ENCODE measurements around the gene MOV10L1. TPM values are rescaled to one million over a fixed set of nuclear protein-coding genes. Genes with fewer than 3 reads are reported as not detected.
"Not testable (repeated sequence)": the region's sequence is repeated elsewhere in the genome, so short reads cannot be mapped to it uniquely, and the experiment has no call there.

The MOV10L1 gene
- total RNA-seq, 2 experiments from 2014 or later, result 0.22 to 1.1 TPM

GRCh38 chr22:50165436-50166123 lies 75.8 kb downstream of the MOV10L1 start:
- CTCF ChIA-PET (ENCODE audit: unreplicated experiment), result no interaction called here
- no peak overlapping the region for H3K27ac ChIP-seq (ENCODE audit: low read depth, low read length, poor library complexity, severe bottlenecking)
- H3K4me2 ChIP-seq (ENCODE audit: low read length), result no peak overlapping the region
- DNase-seq (ENCODE audit: low spot score), result no peak
- no peaks in the 10 kb centered on the region for H3K36me3 ChIP-seq (ENCODE audit: insufficient read depth, low read length)
- no peaks in the 10 kb centered on the region for H4K20me1 ChIP-seq (ENCODE audit: insufficient read depth, low read length)
- no peaks in the 10 kb centered on the region for H3K9me3 ChIP-seq (ENCODE audit: low read length)
- H3K4me3 ChIP-seq (ENCODE audit: low read depth, low read length, poor library complexity, severe bottlenecking), result no peak overlapping the region
- POLR2A ChIA-PET, result no interaction called here
- BruUV-seq (replicated peaks), result no TSS peak
- no peaks in the 10 kb centered on the region for H3K4me1 ChIP-seq (ENCODE audit: insufficient read depth, low read length, poor library complexity, severe bottlenecking)
- no peaks in the 10 kb centered on the region for H3K79me2 ChIP-seq (ENCODE audit: insufficient read depth, low read depth, low read length)
- TF ChIP-seq, protein P1, sequence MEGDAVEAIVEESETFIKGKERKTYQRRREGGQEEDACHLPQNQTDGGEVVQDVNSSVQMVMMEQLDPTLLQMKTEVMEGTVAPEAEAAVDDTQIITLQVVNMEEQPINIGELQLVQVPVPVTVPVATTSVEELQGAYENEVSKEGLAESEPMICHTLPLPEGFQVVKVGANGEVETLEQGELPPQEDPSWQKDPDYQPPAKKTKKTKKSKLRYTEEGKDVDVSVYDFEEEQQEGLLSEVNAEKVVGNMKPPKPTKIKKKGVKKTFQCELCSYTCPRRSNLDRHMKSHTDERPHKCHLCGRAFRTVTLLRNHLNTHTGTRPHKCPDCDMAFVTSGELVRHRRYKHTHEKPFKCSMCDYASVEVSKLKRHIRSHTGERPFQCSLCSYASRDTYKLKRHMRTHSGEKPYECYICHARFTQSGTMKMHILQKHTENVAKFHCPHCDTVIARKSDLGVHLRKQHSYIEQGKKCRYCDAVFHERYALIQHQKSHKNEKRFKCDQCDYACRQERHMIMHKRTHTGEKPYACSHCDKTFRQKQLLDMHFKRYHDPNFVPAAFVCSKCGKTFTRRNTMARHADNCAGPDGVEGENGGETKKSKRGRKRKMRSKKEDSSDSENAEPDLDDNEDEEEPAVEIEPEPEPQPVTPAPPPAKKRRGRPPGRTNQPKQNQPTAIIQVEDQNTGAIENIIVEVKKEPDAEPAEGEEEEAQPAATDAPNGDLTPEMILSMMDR (conservative IDR thresholded peaks at IDR 0.05; ENCODE audit: low read length), result no peak
- H3K9me2 ChIP-seq (ENCODE audit: insufficient read depth, low read length), result no peaks in the 10 kb centered on the region
- H2AFZ ChIP-seq (ENCODE audit: low read length), result no peak overlapping the region
- intact Hi-C loops (cut with micrococcal nuclease; ENCODE audit: unreplicated experiment), result no loop called here

DNA sequence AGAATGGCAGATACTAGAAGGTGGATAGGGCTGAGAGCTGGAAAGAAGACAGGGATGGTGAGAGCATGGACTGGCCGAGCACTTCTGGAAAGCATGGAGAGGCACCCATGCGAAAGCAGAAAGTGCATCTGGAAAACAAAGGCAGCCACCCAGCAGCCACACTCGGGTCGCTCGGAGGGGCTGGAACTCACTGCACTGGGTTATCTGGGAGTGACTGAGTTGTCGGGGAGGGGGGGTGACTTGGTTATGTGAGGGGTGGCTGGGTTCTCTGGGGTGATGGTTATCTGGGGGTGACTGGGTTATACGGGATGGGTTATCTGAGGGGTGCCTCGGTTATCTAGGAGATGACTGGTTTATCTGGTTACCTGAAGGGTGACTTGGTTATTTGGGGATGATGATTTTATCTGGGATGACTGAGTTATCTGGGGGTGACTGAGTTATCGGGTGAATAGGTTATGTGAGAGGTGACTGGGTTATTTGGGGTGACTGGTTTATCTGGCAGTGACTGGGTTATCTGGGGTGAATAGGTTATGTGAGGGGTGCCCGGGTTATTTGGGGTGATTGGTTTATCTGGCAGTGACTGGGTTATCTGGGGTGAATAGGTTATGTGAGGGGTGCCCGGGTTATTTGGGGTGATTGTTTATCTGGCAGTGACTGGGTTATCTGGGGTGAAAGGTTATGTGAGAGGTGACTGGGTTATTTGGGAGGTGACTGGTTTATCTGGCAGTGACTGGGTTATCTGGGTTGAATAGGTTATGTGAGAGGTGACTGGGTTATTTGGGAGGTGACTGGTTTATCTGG lies 78.1 kb downstream of the MOV10L1 start:
- CTCF ChIA-PET (ENCODE audit: unreplicated experiment), result no interaction called here
- no TSS peak for BruUV-seq (replicated peaks)
- POLR2A ChIA-PET, result interaction anchor here (0.6 kb wide), 1 partner anchor 9 kb away, joined by 3 read pairs; no protein-coding TSS in a partner anchor
- no peaks in the 10 kb centered on the region for H3K79me2 ChIP-seq (ENCODE audit: insufficient read depth, low read depth, low read length)
- peaks cover 4% of the 10 kb centered on the region for H3K4me1 ChIP-seq (ENCODE audit: insufficient read depth, low read length, poor library complexity, severe bottlenecking)
- H3K27ac ChIP-seq (ENCODE audit: low read depth, low read length, poor library complexity, severe bottlenecking), result no peak overlapping the region
- no peak overlapping the region for H2AFZ ChIP-seq (ENCODE audit: low read length)
- H3K36me3 ChIP-seq (ENCODE audit: insufficient read depth, low read length), result no peaks in the 10 kb centered on the region
- no peak overlapping the region for H3K4me2 ChIP-seq (ENCODE audit: low read length)
- intact Hi-C loops (cut with micrococcal nuclease; ENCODE audit: unreplicated experiment), result no loop called here
- H3K9me3 ChIP-seq (ENCODE audit: low read length), result no peaks in the 10 kb centered on the region
- H4K20me1 ChIP-seq (ENCODE audit: insufficient read depth, low read length), result no peaks in the 10 kb centered on the region
- TF ChIP-seq, protein P1 (conservative IDR thresholded peaks at IDR 0.05; ENCODE audit: low read length), result no peak
- no peak for TF ChIP-seq EZH2phosphoT487 (IDR thresholded peaks at IDR 0.05; ENCODE audit: borderline replicate concordance, low read depth, low read length)
- no peak overlapping the region for H3K4me3 ChIP-seq (ENCODE audit: low read depth, low read length, poor library complexity, severe bottlenecking)
- H3K9me2 ChIP-seq (ENCODE audit: insufficient read depth, low read length), result no peaks in the 10 kb centered on the region
- DNase-seq (ENCODE audit: low spot score), result no peak

DNA sequence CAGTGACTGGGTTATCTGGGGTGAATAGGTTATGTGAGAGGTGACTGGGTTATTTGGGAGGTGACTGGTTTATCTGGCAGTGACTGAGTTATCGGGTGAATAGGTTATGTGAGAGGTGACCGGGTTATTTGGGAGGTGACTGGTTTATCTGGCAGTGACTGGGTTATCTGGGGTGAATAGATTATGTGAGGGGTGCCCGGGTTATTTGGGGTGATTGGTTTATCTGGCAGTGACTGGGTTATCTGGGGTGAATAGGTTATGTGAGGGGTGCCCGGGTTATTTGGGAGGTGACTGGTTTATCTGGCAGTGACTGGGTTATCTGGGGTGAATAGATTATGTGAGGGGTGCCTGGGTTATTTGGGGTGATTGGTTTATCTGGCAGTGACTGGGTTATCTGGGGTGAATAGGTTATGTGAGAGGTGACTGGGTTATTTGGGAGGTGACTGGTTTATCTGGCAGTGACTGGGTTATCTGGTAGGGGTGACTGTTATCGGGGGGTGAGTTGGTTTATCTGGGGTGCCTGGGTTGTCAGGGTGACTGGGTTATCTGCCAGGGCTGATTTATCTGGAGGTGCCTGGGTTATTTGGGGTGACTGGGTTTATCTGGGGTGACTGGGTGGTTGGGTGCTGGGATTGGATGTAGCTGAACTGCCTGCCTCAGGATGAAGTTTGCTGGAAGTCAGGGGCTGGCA lies 78.8 kb downstream of the MOV10L1 start:
- H3K36me3 ChIP-seq (ENCODE audit: insufficient read depth, low read length); DNase-seq (ENCODE audit: low spot score); H3K9me3 ChIP-seq (ENCODE audit: low read length); H3K27ac ChIP-seq (ENCODE audit: low read depth, low read length, poor library complexity, severe bottlenecking); intact Hi-C loops (cut with micrococcal nuclease; ENCODE audit: unreplicated experiment); POLR2A ChIA-PET; H4K20me1 ChIP-seq (ENCODE audit: insufficient read depth, low read length); H3K4me2 ChIP-seq (ENCODE audit: low read length); H3K9me2 ChIP-seq (ENCODE audit: insufficient read depth, low read length); H3K4me3 ChIP-seq (ENCODE audit: low read depth, low read length, poor library complexity, severe bottlenecking); CTCF ChIA-PET (ENCODE audit: unreplicated experiment); BruUV-seq (replicated peaks); H3K79me2 ChIP-seq (ENCODE audit: insufficient read depth, low read depth, low read length); H2AFZ ChIP-seq (ENCODE audit: low read length): not testable (repeated sequence)
- peaks cover 11% of the 10 kb centered on the region for H3K4me1 ChIP-seq (ENCODE audit: insufficient read depth, low read length, poor library complexity, severe bottlenecking)
